ENCODE measurements around the gene MPHOSPH9.

GRCh38 chr12:123227581-123228258, 5.2 kb downstream of the MPHOSPH9 start:
- TF ChIP-seq CTCF (IDR thresholded peaks at IDR 0.05; ENCODE audit: borderline replicate concordance, extremely low read depth, low read length, poor library complexity, severe bottlenecking) (no peak), EZH2 (IDR thresholded peaks at IDR 0.05; ENCODE audit: borderline replicate concordance, low read depth, low read length, severe bottlenecking) (no peak)

Data from DND-41 (cell line).